ENCODE data around the gene SHISA3.

DNA sequence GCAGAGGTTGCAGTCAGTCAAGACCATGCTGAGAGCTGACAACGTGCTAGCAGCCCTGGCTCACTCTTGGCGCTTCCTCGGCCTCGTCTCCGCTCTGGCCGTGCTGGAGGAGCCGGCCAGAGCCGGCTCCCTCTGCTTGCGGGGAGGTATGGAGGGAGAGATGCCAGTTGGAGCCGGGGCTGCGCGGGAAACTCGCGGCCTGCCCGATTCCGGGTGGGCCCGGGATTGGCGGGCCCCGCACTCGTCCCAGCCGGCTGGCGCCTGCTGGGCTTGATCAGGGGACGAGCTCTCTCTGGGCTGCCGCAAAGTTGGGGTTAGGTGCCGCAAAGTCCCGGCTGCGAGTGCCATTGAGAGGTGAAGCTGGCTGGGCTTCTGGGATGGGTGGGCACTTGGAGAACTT, 27.8 kb upstream of the SHISA3 start:
- TF ChIP-seq NFYB (CRISPR knock-in tag; conservative IDR thresholded peaks at IDR 0.05; ENCODE audit: low read depth) (no peak), ZNF232 (CRISPR knock-in tag; IDR thresholded peaks at IDR 0.05) (no peak), CREM (CRISPR knock-in tag; IDR thresholded peaks at IDR 0.05) (no peak), ELF4 (CRISPR knock-in tag; IDR thresholded peaks at IDR 0.05; ENCODE audit: low read depth) (no peak), MAX (CRISPR knock-in tag; IDR thresholded peaks at IDR 0.05) (no peak), ESRRA (CRISPR knock-in tag; IDR thresholded peaks at IDR 0.05; ENCODE audit: borderline replicate concordance) (no peak), IRF1 (CRISPR knock-in tag; IDR thresholded peaks at IDR 0.05) (no peak), OVOL2 (CRISPR knock-in tag; IDR thresholded peaks at IDR 0.05; ENCODE audit: borderline replicate concordance) (no peak), NR2C2 (CRISPR knock-in tag; IDR thresholded peaks at IDR 0.05) (no peak), HMGXB4 (CRISPR knock-in tag; IDR thresholded peaks at IDR 0.05) (no peak)
- TF ChIP-seq, protein P1, sequence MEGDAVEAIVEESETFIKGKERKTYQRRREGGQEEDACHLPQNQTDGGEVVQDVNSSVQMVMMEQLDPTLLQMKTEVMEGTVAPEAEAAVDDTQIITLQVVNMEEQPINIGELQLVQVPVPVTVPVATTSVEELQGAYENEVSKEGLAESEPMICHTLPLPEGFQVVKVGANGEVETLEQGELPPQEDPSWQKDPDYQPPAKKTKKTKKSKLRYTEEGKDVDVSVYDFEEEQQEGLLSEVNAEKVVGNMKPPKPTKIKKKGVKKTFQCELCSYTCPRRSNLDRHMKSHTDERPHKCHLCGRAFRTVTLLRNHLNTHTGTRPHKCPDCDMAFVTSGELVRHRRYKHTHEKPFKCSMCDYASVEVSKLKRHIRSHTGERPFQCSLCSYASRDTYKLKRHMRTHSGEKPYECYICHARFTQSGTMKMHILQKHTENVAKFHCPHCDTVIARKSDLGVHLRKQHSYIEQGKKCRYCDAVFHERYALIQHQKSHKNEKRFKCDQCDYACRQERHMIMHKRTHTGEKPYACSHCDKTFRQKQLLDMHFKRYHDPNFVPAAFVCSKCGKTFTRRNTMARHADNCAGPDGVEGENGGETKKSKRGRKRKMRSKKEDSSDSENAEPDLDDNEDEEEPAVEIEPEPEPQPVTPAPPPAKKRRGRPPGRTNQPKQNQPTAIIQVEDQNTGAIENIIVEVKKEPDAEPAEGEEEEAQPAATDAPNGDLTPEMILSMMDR (IDR thresholded peaks at IDR 0.05): no peak
- TF ChIP-seq, protein P2, sequence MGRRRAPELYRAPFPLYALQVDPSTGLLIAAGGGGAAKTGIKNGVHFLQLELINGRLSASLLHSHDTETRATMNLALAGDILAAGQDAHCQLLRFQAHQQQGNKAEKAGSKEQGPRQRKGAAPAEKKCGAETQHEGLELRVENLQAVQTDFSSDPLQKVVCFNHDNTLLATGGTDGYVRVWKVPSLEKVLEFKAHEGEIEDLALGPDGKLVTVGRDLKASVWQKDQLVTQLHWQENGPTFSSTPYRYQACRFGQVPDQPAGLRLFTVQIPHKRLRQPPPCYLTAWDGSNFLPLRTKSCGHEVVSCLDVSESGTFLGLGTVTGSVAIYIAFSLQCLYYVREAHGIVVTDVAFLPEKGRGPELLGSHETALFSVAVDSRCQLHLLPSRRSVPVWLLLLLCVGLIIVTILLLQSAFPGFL (CRISPR knock-in tag; IDR thresholded peaks at IDR 0.05; ENCODE audit: borderline replicate concordance): no peak

Data from WTC11 (cell line).